ENCODE measurements around the gene OCA2. TPM values are rescaled to one million over a fixed set of nuclear protein-coding genes. Genes with fewer than 3 reads are reported as not detected.

OCA2 gene
- total RNA-seq, 1 donor from 2014 or later, result 1.2 TPM

DNA sequence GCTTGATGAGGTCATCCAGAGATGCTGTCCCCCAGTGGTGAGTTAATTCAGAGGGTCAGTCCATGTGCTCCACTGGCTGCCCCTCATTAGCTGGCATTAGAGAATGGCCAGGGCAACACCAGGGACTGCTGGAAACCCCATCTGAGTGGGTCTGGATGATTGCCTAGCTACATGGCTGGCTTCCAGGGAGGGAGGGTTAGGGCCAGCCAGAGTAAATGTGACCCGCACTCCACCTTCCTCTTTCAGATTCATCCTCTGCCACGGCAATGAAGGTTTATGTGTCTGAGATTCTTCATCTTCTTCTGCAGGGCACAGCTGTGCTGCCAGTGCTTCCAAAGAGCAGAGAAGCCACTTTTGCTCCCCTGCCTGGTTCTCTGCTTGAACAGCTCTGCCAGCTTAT is 391.9 kb downstream of the OCA2 start:
- Mint-ChIP-seq H3K4me1 (ENCODE audit: unreplicated experiment) (no peaks in the 10 kb centered on the region), H3K36me3 (ENCODE audit: unreplicated experiment) (peaks cover 4% of the 10 kb centered on the region), H3K4me3 (ENCODE audit: unreplicated experiment) (no peak overlapping the region), H3K27ac (ENCODE audit: unreplicated experiment) (no peak overlapping the region), H3K27me3 (ENCODE audit: unreplicated experiment) (peaks cover 2% of the 10 kb centered on the region), H3K9me3 (ENCODE audit: unreplicated experiment) (peaks cover 19% of the 10 kb centered on the region)
- TF ChIP-seq, protein P1, sequence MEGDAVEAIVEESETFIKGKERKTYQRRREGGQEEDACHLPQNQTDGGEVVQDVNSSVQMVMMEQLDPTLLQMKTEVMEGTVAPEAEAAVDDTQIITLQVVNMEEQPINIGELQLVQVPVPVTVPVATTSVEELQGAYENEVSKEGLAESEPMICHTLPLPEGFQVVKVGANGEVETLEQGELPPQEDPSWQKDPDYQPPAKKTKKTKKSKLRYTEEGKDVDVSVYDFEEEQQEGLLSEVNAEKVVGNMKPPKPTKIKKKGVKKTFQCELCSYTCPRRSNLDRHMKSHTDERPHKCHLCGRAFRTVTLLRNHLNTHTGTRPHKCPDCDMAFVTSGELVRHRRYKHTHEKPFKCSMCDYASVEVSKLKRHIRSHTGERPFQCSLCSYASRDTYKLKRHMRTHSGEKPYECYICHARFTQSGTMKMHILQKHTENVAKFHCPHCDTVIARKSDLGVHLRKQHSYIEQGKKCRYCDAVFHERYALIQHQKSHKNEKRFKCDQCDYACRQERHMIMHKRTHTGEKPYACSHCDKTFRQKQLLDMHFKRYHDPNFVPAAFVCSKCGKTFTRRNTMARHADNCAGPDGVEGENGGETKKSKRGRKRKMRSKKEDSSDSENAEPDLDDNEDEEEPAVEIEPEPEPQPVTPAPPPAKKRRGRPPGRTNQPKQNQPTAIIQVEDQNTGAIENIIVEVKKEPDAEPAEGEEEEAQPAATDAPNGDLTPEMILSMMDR (IDR thresholded peaks at IDR 0.05), result no peak
- DNase-seq (ENCODE audit: extremely low spot score, unreplicated experiment), result no peak

DNA sequence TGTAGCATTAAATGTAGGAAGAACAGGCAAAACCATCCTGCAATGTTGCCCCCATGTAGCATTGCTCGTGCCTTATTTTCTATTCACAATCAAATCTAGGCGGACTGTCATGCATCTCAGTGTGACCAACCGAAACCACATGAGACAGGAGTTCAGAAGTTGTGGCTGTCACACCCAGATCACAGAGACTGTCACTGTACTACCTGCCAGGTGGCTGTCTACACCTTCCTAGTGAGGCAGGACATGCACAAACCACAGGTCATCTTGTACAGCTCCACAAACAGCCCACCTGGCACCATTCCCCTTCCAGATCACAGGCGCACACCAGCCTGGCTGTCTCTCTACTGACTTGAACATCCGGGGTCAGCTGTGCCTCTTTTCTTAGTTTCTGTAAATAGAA is 392.8 kb downstream of the OCA2 start:
- Mint-ChIP-seq H3K27me3 (ENCODE audit: unreplicated experiment) (peaks cover 2% of the 10 kb centered on the region), H3K4me1 (ENCODE audit: unreplicated experiment) (no peaks in the 10 kb centered on the region), H3K36me3 (ENCODE audit: unreplicated experiment) (peaks cover 4% of the 10 kb centered on the region), H3K27ac (ENCODE audit: unreplicated experiment) (no peak overlapping the region), H3K4me3 (ENCODE audit: unreplicated experiment) (no peak overlapping the region), H3K9me3 (ENCODE audit: unreplicated experiment) (peaks cover 19% of the 10 kb centered on the region)
- TF ChIP-seq, protein P1 (IDR thresholded peaks at IDR 0.05), result no peak
- DNase-seq (ENCODE audit: extremely low spot score, unreplicated experiment), result no peak

- peaks cover 2% of the 10 kb centered on the region for H3K27me3 Mint-ChIP-seq (ENCODE audit: unreplicated experiment)
- H3K9me3 Mint-ChIP-seq (ENCODE audit: unreplicated experiment), result peaks cover 19% of the 10 kb centered on the region
- TF ChIP-seq, protein P1 (IDR thresholded peaks at IDR 0.05), result no peak
- no peak for DNase-seq (ENCODE audit: extremely low spot score, unreplicated experiment)
- H3K4me1 Mint-ChIP-seq (ENCODE audit: unreplicated experiment), result no peaks in the 10 kb centered on the region
- H3K27ac Mint-ChIP-seq (ENCODE audit: unreplicated experiment), result no peak overlapping the region
- H3K36me3 Mint-ChIP-seq (ENCODE audit: unreplicated experiment), result peaks cover 4% of the 10 kb centered on the region
- no peak overlapping the region for H3K4me3 Mint-ChIP-seq (ENCODE audit: unreplicated experiment)
These were observed 394.1 kb downstream of the OCA2 start for GRCh38 chr15:27705056-27705455.

Other genes starting within 250 kb of the OCA2 start
- gene HERC2, start 222.9 kb upstream of the OCA2 start, total RNA-seq, result 89.2 and 94.1 TPM in 2 replicates